Esophagus squamous epithelium (tissue), 5 donors: ENCODE measurements around the gene CXCR3. TPM values are rescaled to one million over a fixed set of nuclear protein-coding genes. Genes with fewer than 3 reads are reported as not detected.
"Not testable (repeated sequence)": the region's sequence is repeated elsewhere in the genome, so short reads cannot be mapped to it uniquely, and the experiment has no call there.

Experiments
- DNase-seq: peaks from one replicate; lab custom pipeline; 2025; lab: John Stamatoyannopoulos, UW
- H3K27ac ChIP-seq, 4 donors: fragments of 200-600 bp; sonication (generic); one replicate each; pipeline ENCODE4 v1.5.1; 2016 to 2019; ENCODE audit warnings: mild to moderate bottlenecking in 1 of 4
- H3K27me3 ChIP-seq, 4 donors: fragments of 200-600 bp; sonication (generic); 1 replicate in 3 of 4; 2 replicates in 1 of 4; pipeline versions ENCODE4 v1.5.1 to v1.6.0; 2017 to 2021; ENCODE audit warnings: antibody characterized with exemption in 1 of 4
- H3K36me3 ChIP-seq, 3 donors: fragments of 200-600 bp; sonication (generic); one replicate each; pipeline ENCODE4 v1.5.1; 2016 to 2019
- H3K4me1 ChIP-seq, 3 donors: fragments of 200-600 bp; sonication (generic); one replicate each; pipeline ENCODE4 v1.5.1; 2017 to 2019
- H3K4me3 ChIP-seq, 4 donors: fragments of 200-600 bp; sonication (generic); 1 replicate in 3 of 4; 2 replicates in 1 of 4; pipeline ENCODE4 v1.5.1; 2016 to 2019; ENCODE audit warnings: mild to moderate bottlenecking in 2 of 4, moderate library complexity in 1 of 4
- H3K9me3 ChIP-seq, 3 donors: fragments of 200-600 bp; sonication (generic); one replicate each; pipeline ENCODE4 v1.5.1; 2016 to 2019
- CTCF ChIP-seq, 6 experiments: fragments of 450-650 bp in 4 of 6; fragments of 200-600 bp in 2 of 6; sonication (generic) in 2 of 6; IDR thresholded peaks; one replicate each; pipeline ENCODE4 v1.5.1; 2016 to 2019; ENCODE audit warnings: antibody characterized with exemption in 6 of 6, mild to moderate bottlenecking in 4 of 6, moderate library complexity in 4 of 6
- POLR2A ChIP-seq, 4 donors: fragments of 450-650 bp; IDR thresholded peaks; one replicate each; pipeline ENCODE4 v1.6.1; 2017; ENCODE audit warnings: antibody characterized with exemption in 4 of 4, mild to moderate bottlenecking in 4 of 4, moderate library complexity in 3 of 4
- WGBS, 2 donors: methylation state at CpG; one replicate each; pipeline ENCODE4 v1.1.5; 2018; 5-methylcytosine and 5-hydroxymethylcytosine counted together
- intact Hi-C: fragments of 100-400 bp; cut with DNase I; formaldehyde crosslinking; loops from one replicate; pipeline ENCODE4 v1.15.0; 2022
- total RNA-seq, 4 donors: library from RNA; depleted of rRNA; stranded (reverse); fragments of >200 nt; gene quantifications; one replicate each; pipeline ENCODE4 v1.1.0, GENCODE V29; 2016
- donor health status: DM: yes; HTN: yes; CAD: no.

Gene CXCR3
- total RNA-seq, 4 donors from 2014 or later, result 1.3 TPM; not detected in 3

- Histone ChIP-seq H3K4me3 (no peak overlapping the region), H3K4me1 (no peaks in the 10 kb centered on the region), H3K9me3 (no peaks in the 10 kb centered on the region), H3K27me3 (no peaks in the 10 kb centered on the region), H3K27ac (no peak overlapping the region), H3K36me3 (peaks cover 7 to 49% (median 8%) of the 10 kb centered on the region in 3 donors)
- DNase-seq, result no peak
- intact Hi-C loops, result no loop called here
- TF ChIP-seq POLR2A (IDR thresholded peaks at IDR 0.05) (no peak), CTCF (IDR thresholded peaks at IDR 0.05) (no peak)
- 88% methylated on average over 3 to 4 of the region's 4 CpGs for WGBS, 2 donors
Measured at GRCh38 chrX:71615056-71615455, 3.3 kb downstream of the CXCR3 start.

GRCh38 chrX:71612256-71612655, 6.1 kb downstream of the CXCR3 start:
- Histone ChIP-seq H3K4me1 (no peaks in the 10 kb centered on the region), H3K36me3 (peaks cover 7 to 67% (median 8%) of the 10 kb centered on the region in 3 donors), H3K27ac (no peak overlapping the region), H3K9me3 (no peaks in the 10 kb centered on the region), H3K4me3 (no peak overlapping the region), H3K27me3 (no peaks in the 10 kb centered on the region)
- no peak for TF ChIP-seq POLR2A (IDR thresholded peaks at IDR 0.05)
- TF ChIP-seq CTCF (IDR thresholded peaks at IDR 0.05), result no peak
- WGBS, 2 donors, result 78% methylated on average over 3 to 8 of the region's 8 CpGs
- no peak for DNase-seq
- intact Hi-C loops, result no loop called here

- H3K4me1 ChIP-seq, intact Hi-C loops, H3K4me3 ChIP-seq, H3K9me3 ChIP-seq, H3K27me3 ChIP-seq, DNase-seq, H3K27ac ChIP-seq: not testable (repeated sequence)
- H3K36me3 ChIP-seq, result peaks cover 7 to 70% (median 8%) of the 10 kb centered on the region in 3 donors
- 84% methylated on average over 7 of the region's 9 CpGs; no CpG with 5 or more reads in 1 of the 2 donors for WGBS, 2 donors
Measured at GRCh38 chrX:71611736-71612135, 6.6 kb downstream of the CXCR3 start.

- no peak for DNase-seq
- no peak for TF ChIP-seq CTCF (IDR thresholded peaks at IDR 0.05)
- TF ChIP-seq POLR2A (IDR thresholded peaks at IDR 0.05), result no peak
- WGBS, 2 donors, result 74 to 85% methylated on average over 3 of the region's 3 CpGs
- Histone ChIP-seq H3K4me3 (no peak overlapping the region), H3K36me3 (peaks cover 7 to 86% (median 8%) of the 10 kb centered on the region in 3 donors), H3K9me3 (no peaks in the 10 kb centered on the region), H3K4me1 (no peaks in the 10 kb centered on the region), H3K27ac (no peak overlapping the region), H3K27me3 (no peaks in the 10 kb centered on the region)
- intact Hi-C loops, result no loop called here
Measured at GRCh38 chrX:71609095-71609750, 9.1 kb downstream of the CXCR3 start.

GRCh38 chrX:71607488-71607887, 10.8 kb downstream of the CXCR3 start:
- no peaks in the 10 kb centered on the region for H3K27me3 ChIP-seq
- no peak for DNase-seq
- H3K4me3 ChIP-seq, result no peak overlapping the region
- no peak overlapping the region for H3K27ac ChIP-seq
- peaks cover 0 to 6% (median 0%) of the 10 kb centered on the region in 3 donors for H3K9me3 ChIP-seq
- H3K36me3 ChIP-seq, result peaks cover 7 to 84% (median 8%) of the 10 kb centered on the region in 3 donors
- H3K4me1 ChIP-seq, result no peaks in the 10 kb centered on the region
- WGBS, 2 donors, result 92 to 100% methylated on average over 2 of the region's 2 CpGs
- no peak for TF ChIP-seq CTCF (IDR thresholded peaks at IDR 0.05)
- TF ChIP-seq POLR2A (IDR thresholded peaks at IDR 0.05), result no peak
- intact Hi-C loops, result no loop called here
